Sigmoid colon (tissue), 3 donors: ENCODE data around the gene SPRED1.

ENCODE experiments used
- POLR2A ChIP-seq, 2 donors: fragments of 450-650 bp; IDR thresholded peaks; one replicate each; pipeline ENCODE4 v1.6.1; 2016; ENCODE audit warnings: antibody characterized with exemption in 2 of 2, mild to moderate bottlenecking in 2 of 2, moderate library complexity in 2 of 2
- TF ChIP-seq, protein P1 (sequence below), 4 experiments: fragments of 450-650 bp in 3 of 4; fragments of 200-600 bp in 1 of 4; IDR thresholded peaks; one replicate each; pipeline ENCODE4 v1.5.1; 2016 to 2019; ENCODE audit warnings: antibody characterized with exemption in 4 of 4, mild to moderate bottlenecking in 3 of 4, moderate library complexity in 2 of 4

DNA sequence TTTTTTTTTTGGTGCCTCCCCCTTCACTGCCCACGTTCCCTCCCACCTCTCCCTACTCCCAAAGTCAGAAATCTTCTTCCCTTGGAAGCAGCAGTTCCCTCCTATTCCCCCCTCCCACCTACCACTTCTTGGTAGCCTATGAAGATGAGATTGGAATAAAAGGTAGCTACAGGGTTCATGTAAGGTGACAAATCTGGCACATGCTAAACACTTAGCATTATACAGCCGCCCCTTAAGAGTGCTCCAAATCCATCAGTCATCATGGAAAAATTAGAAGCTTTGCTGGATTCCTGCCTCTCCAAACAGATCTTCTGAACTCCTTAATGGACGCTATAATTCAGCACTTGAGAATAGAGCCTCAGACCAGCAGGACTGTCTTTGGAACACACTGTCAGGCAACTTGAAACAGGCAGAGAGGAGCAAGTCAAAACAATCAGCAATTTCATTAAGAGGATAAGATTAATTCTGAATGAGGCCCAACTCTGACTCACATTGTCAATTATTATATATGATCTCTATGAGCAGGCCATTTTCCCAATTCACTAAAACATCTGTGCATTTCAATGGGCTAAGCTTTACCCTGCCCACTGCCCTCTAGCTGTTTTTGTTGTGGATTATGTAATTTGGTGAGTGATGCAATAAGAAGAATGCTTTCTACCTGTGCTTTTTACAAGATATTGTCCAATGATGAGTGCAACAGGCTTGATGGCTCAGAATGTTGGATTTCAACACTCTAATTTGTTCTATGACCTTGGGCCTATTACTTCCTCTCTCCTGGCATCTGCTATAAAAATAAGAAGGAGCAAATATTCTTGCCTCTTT is 34.6 kb upstream of the SPRED1 start:
- TF ChIP-seq, protein P1, sequence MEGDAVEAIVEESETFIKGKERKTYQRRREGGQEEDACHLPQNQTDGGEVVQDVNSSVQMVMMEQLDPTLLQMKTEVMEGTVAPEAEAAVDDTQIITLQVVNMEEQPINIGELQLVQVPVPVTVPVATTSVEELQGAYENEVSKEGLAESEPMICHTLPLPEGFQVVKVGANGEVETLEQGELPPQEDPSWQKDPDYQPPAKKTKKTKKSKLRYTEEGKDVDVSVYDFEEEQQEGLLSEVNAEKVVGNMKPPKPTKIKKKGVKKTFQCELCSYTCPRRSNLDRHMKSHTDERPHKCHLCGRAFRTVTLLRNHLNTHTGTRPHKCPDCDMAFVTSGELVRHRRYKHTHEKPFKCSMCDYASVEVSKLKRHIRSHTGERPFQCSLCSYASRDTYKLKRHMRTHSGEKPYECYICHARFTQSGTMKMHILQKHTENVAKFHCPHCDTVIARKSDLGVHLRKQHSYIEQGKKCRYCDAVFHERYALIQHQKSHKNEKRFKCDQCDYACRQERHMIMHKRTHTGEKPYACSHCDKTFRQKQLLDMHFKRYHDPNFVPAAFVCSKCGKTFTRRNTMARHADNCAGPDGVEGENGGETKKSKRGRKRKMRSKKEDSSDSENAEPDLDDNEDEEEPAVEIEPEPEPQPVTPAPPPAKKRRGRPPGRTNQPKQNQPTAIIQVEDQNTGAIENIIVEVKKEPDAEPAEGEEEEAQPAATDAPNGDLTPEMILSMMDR (IDR thresholded peaks at IDR 0.05), result no peak
- TF ChIP-seq POLR2A (IDR thresholded peaks at IDR 0.05), result no peak
